NCI-H774 (cell line): ENCODE results near the gene HSD3B7.
"Not testable (repeated sequence)": the region's sequence is repeated elsewhere in the genome, so short reads cannot be mapped to it uniquely, and the experiment has no call there.

Experiments used
- DNase-seq: peaks from one replicate; lab custom pipeline; 2025; lab: John Stamatoyannopoulos, UW

HSD3B7 gene

DNA sequence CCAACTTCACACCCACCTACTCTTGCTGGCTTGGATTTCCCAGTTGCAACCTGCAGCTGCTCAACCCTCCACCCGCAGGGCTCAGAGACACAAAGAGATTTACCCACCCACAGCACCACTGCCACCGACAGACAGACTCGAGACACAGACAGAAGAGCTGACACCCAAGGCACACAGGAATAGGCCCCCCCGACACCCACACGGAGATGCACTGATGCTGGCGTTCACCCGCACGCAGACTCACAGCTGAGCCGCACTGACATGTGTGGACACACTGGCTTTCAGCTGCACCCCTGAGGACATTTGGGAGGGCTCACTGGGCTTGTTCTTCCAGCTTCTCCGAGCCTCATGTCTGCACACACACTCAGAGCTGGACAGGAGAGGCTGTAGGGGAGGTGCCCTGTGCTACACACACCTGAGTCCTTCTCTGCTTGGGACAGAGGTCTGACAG lies 17.3 kb downstream of the HSD3B7 start:
- DNase-seq: no peak

DNA sequence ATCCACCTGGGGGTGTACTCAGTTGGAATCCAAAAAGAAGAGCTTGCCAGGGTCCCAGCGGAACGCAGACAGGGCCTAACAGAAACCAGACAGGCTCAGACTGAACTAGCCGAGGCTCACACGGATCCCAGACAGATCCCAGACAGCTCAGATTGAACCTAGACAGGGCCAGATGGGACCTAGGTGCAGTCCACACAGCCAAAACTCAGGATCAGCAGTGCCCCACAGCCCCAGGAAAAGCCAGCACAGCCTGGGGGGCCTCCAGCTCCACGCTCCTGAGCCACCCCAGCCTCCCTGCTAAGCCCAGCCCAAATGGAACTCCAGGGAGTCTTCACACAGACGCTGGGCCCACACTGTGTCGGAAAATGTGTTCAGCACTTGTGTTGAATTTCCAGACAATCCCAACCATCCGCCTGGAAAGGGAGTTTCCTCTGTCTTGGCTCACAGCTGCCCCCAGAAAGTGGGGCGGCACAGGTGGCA lies 17.9 kb downstream of the HSD3B7 start:
- DNase-seq: no peak

DNA sequence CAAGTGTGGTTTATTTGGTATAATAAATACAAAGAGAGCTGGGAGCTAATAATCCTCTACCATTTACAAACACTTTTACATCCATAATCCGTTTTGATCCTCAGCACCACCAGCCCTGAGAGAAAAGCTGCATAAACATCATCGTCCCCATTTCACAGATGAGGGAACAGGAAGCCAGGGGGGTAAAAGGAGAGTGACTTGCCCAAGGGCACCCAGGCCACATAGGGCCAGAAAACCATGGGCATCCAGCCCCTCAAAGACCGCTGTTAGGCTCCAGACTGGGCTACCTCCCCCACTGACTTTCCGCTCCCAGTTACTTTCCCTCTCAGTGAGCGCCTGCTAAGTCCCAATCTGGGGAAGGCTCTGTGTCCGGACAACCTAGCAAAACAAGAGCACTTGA lies 18.7 kb downstream of the HSD3B7 start:
- no peak for DNase-seq

DNA sequence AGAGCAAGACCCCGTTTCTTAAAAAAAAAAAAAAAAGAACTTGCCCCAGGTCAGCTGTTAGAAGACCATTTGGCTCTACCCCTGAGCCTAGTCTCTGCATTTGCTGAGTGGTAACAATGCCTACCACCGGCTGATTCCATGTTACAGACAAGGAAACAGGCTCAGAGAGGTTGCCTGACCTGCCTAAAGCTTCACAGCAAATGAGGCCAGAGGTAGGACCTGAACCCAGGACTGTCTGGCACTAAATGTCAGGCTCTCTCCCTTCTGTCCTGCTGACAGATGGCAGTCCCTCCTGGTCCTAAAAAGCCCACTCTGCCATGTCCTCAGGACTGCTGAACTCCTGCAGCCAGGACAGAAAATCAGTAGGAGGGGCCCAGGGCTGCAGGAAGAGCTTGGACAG lies 19.7 kb downstream of the HSD3B7 start:
- no peak for DNase-seq

DNA sequence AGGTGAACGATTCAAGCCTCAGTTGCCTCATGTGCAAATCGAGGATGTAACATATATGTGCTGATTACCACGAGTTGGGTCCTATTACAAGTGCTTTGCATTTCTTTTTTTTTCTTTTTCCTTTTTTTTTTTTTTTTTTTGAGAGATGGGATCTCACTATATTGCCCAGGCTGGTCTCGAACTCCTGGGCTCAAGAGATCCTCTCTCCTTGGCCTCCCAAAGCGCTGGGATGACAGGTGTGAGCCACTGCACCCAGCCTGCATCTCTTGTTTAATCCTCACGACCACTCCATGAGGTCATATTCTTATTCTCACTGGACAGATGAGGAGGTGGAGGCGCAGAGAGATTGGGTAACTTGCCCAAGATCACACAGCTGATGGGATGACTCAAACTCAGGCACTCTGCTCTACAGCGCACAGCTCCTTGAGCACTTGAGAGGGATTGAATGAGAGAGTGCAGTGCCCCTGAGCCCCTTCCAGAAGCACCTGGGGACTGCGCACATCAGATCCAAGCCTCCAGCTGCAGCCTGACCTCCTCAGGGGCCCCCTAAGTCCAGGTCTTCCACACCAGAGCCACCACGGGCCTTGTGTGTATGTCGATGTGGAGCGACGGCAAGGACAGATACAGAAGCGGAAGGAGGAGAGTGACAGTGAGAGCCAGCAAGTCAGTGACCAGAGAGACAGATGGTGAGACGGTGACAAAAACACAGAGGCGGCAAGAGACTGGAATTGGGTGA lies 20.5 kb downstream of the HSD3B7 start:
- DNase-seq: no peak

DNA sequence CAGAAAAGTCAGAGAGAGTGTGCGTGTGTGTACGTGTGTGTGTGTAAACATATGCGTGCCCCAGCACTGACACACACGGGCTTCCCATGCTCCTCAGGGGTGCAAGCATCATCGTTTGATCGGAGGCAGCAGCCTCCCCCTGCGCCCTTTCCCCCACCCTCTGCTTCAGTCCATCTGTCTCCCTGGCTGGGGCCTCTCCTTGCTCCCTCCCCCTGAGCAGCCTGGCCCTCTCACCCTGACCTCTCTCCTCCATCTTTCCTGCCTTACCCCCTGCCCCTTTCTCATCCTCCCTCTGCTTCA lies 21.0 kb downstream of the HSD3B7 start:
- DNase-seq: no peak

DNA sequence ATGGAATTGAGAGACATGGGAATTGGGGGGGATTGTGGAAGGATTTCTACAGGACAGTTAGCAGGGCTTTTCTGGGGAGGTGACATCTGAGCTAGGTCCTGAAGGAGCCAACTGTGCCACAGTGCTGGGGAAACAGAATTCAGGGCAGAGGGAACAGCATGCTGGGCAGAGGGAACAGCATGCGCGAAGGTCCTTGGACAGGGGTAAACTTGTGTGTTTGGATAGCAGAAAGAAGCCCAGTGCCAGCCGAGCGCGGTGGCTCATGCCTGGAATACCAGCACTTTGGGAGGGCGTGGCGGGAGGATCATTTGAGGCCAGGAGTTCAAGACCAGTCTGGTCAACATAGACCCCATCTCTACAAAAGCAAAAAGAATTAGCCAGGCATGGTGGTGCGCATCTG lies 21.6 kb downstream of the HSD3B7 start:
- DNase-seq: no peak

DNA sequence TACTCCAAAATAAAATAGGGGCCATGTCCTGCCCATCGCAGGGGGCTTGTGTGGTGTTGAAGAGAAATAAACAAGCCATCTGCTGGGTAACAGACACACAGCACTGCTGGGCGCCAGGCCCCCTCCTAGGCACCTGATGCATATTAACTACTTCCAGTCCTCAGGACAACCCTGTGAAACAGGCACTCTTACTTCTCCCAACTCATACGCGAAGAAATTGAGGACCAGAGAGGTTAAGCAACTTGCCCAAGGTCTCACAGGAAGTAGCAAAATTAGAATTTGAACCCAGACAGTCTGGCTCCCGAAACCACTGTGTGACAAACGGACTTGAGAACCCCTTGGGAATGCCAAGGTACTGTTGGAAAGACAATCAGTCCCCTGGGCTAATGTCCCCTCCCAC lies 22.7 kb downstream of the HSD3B7 start:
- no peak for DNase-seq

DNA sequence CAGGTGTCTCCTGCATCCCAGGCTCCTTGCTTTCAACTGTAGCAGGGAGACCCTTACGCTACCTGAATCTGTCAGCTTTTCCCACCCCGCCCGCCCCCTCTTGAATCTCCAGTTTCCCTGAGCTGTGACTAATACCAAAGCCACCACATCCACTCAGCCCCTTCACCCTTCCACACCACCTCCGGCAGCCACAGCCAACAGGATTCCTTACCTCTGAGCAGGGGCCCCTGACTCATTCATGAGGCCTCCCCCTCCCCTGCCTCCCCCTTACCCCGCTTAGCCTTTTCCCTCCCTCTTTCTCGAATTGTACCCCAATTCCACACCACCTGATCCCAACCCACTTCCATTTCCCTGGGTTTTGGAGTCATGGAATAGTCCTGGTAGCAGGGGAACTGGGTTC lies 23.1 kb downstream of the HSD3B7 start:
- no peak for DNase-seq

DNA sequence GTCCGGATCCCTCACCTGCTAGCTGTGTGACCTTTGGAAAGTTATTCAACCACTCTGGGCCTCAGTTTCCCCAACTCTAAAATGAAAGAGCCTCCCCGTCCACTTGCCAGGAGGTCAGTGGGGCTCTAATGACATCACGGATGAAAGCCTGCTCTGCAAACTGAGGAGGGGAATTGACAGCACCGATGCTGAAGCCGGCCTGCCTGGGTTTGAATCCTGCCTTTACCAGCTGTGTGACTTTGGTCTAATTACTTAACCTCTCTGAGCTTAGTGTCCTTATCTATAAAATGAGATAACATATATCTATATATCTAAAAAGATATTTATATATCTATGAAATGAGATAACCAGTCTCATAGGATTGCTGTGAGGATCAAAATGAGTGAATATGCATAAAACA lies 23.5 kb downstream of the HSD3B7 start:
- no peak for DNase-seq

DNA sequence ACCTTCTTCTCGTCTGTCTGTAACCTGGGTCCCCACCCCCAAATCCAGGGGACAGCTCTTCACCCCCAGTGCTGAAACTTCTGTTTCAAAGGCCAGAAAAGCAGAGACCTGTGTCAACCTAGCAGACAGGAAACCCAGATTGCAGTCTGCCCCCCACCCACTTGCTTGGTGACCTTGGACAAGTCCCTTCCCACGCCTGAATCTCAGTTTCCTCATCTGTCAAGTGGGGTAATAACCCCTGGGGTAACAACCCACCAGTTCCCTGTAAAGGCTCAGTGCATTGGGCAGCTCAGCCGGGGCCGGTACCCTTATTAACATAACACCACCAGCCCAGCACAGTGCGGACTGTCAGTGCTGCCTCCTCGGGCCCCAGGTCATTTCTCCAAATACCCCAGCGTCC lies 24.1 kb downstream of the HSD3B7 start:
- no peak for DNase-seq

DNA sequence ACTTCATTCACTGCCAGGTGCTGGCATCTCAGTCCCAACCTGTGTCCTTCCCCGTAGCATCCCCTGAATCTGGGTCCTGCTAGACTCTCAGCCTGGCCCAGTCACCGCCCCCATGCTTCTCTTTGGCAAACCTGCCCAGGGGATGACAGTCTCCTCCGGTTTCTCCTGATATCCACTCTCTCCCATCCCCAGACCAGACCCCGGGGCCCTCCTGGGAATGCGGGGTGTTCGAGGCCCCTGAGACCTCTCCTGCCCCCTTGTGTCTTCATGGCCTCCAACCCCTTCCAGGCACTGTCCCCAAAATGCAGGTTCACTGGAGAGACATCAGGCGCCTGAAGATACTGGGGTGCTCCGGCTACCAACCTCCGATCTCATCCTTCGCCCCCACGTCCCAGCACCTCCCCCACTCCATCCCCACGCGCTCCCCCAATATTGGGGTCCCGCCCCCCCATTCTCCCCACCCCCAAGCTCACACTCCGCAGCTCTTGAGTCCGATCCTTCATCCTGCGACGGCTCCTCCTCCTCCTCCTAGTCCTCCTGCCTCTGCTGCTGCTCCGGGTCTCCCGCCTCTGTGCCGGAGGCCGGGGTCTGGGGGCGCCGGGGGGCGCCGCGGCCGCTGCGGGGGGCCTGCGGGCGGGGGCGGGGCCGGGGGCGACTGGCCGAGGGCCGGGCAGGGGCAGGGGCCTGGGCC lies 25.0 kb downstream of the HSD3B7 start:
- no peak for DNase-seq

DNA sequence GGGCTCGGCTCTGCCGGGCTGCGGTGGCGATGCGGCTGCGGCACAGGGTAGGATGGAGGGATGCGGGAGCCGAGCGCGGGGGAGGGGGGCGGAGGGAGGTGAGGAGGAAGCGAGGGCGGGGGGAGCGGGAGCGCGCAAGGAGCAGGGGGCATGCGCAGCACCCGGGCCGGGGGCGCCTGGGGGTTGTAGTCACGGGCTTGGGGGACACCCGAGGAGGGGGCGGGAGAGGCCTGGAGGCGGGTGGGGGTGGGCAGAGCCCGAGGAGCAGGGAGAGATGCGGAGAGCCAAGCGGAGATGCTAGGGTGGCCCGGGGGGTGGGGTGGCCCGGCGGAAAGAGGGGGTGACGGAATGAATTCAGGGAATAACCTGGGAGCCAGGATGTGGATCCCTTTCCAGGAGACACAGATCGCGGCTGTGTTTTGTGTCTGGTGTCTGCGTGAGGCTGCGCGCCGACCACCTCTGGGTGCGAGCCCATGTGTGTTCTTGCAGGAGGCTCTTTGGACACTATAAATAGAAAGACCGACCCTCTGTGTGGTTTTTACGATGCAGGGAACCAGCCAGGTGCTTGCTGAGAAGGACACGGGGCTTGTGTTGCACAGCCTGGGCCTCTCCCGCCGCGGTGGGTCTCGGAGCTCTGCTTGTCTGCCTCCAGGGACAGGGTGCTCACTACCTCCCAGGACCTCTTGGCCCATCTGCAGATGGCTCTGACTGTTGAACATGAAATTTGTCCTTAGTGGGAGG lies 25.7 kb downstream of the HSD3B7 start, which contains the start of gene STX1B:
Gene STX1B (minus strand): TSS at position 54 of the 741 bp plus-strand sequence. CDS start 242 bp downstream, outside the sequence.
- DNase-seq: no peak

DNA sequence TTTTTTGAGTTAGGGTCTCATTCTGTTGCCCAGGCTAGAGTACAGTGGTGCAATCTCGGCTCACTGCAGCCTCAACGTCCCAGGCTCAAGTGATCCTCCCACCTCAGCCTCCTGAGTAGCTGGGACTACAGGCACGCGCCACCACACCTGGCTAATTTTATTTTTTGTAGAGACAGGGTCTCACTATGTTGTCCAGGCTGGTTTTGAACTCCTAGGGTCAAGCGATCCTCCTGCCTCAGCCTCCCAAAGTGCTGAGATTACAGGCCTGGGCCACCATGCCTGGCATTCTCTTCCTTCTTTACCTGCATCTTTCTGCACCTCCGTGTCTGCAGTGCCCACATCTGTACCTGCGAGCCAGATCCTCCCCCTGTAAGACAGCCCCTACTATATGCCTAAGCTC lies 26.8 kb downstream of the HSD3B7 start:
- DNase-seq: not testable (repeated sequence)

DNA sequence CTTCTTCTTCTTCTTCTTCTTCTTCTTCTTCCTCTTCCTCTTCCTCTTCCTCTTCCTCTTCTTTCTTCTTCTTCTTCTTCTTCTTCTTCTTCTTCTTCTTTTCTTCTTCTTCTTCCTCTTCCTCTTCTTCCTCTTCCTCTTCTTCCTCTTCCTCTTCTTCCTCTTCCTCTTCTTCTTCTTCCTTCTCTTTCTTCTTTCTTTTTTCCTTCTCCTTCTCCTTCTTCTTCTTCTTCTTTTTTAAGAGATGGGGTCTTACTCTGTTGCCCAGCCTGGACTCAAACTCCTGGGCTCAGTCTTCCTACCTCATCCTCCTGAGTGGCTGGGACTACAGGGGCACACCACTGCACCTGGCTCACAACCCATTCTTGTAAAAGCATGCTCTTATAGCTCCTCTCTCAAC lies 28.3 kb downstream of the HSD3B7 start:
- not testable (repeated sequence) for DNase-seq

DNA sequence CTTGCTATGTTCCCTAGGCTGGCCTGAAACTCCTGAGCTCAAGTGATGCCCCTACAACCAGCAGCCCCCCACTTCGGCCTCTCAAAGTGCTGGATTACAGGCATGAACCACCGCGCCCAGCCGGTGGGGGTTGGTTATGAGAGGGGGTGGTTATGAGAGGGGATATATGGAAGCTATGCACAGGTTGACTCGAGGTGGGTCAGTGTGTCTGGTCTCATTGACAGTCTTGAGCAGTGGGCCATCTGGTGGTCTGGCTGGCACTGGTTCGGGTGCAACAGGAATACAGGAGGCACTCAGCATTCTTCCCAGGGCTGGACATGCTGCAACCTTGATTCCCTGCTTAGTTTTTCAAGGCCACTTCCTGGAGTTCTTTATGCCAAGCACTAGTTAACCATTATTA lies 31.0 kb downstream of the HSD3B7 start:
- no peak for DNase-seq

DNA sequence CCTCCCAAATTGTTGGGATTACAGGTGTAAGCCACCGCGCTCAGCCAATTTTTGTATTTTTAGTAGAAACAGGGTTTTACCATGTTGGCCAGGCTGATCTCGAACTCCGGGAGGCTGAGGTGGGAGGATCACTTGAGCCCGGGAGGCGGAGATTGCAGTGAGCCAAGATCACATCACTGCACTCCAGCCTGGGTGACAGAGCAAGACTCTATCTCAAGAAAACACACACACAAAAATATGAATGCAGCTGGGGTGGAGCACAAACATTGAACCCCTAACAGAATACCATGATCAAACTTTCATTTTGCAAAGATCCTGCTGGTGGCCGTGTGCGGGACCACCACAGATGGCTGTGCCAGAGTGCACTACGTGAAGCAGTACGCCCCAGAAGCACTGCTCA lies 32.7 kb downstream of the HSD3B7 start:
- DNase-seq: not testable (repeated sequence)

DNA sequence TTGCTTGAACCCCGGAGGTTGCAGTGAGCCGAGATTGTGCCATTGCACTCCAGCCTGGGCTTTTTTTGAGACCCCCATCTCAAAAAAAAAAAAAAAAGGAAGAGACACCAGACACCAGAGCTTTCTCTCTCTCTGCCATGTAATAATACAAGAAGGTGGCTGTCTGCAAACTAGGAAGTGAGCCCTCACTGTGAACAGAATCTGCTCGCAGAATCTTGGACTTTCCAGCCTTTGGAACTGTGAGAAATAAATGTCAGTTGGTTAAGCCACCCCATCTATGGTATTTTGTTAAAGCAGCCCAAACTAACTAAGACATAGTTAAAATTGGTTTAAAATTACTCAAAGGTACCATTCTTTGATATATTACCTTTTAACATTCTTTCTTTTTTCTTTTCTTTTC lies 35.5 kb downstream of the HSD3B7 start:
- no peak for DNase-seq

DNA sequence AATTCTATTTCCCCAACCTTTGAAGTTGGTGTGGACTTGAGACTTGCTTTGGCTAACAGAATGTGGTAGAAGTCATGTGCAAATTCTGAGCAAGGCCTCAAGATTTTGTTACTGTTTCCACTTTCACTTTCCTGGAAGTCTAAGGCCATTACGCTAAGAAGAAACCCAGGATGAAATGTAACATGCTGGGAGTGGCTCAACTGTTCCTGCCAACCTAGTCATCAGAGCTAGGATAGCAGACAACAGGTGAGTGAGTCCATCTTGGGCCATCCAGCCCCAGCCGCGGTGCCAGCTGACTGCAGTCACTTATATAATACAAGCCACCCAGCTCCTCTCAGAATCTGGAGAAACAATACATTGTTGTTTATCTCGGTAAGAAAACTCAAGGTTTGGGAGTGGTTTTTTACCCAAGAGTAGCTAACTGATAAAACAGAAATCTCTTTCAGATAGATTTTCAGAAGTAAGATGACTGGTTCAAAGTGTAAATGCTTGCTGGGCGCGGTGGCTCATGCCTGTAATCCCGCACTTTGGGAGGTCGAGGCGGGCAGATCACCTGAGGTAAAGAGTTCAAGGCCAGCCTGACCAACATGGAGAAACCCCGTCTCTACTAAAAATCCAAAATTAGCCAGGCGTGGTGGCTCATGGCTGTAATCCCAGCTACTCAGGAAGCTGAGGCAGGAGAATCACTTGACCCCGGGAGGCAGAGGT lies 37.7 kb downstream of the HSD3B7 start:
- DNase-seq: no peak

DNA sequence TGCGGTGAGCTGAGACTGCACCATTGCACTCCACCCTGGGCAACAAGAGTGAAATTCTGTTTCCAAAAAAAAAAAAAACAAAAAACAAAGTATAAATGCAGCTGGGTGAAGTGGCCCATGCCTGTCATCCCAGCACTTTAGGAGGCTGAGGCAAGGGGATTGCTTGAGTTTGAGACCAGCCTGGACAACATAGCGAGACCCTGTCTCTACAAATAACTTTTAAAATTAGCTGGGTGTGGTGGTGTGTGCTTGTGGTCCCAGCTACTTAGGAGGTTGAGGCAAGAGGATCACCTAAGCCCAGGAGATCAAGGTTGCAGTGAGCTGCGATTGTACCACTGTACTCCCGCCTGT lies 38.2 kb downstream of the HSD3B7 start:
- DNase-seq: no peak

DNA sequence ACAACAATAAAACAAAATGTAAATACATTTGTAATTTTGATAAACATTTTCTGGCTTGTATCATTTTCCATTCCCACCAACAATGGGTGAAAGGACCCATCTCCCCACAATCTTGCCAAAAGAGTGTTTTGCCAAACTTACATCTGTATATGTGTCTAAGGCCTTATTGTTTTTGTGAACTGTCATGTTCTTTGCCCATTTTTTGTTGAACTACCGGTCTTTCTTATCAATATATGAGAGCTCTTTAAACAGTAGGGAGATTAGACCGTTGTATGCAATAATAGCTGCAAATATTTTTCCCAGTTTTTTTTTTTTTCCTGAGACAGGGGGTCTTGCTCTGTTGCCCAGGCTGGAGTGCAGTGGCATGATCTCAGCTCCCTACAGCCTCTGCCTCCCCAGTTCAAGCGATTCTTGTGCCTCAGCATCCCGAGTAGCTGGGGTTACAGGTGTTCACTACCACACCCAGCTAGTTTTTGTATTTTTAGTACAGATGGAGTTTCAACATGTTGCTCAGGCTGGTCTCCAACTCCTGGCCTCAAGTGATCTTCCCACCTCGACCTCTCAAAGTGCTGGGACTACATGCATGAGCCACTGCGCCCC lies 38.7 kb downstream of the HSD3B7 start:
- DNase-seq: no peak

DNA sequence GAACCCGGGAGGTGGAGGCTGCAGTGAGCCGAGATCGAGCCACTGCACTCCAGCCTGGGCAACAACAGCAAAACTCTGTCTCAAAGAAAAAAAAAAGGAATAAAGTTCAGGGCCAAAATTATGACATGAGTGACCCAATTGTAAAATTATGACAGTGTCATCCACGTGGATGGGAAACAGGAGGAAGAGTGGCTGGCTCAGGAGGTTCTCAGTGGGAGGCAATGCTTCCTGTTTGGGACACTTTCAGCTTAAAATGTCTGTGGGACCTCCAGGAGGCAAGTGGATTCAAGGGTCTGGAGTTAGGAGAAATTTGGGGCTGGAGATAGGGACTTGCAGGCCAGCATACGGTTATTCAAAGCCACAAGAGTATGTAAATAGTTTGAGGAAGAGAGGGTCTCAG lies 40.3 kb downstream of the HSD3B7 start:
- no peak for DNase-seq
